ENCODE measurements around the gene ATG7.

ATG7 gene

DNA sequence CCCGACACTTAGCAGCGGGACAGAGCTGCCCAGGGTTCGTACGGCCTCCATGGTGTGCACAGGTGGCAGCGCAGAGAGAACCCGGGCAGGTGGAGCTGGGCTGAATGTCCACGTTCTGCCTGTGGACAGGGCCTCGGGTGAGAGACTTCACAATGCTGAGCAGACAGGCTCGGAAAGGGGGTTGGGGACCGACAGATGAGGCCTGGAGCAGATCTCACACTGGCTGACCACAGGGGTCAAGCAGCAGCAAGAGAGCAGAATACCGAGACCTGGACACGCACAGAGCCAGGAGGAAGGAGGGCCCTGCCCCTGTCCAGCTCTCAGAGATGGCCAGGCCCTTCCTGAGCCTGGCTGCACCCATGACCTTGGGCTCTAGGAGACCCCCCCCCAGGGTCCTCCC lies 288.5 kb downstream of the ATG7 start:
- TF ChIP-seq, protein P1, sequence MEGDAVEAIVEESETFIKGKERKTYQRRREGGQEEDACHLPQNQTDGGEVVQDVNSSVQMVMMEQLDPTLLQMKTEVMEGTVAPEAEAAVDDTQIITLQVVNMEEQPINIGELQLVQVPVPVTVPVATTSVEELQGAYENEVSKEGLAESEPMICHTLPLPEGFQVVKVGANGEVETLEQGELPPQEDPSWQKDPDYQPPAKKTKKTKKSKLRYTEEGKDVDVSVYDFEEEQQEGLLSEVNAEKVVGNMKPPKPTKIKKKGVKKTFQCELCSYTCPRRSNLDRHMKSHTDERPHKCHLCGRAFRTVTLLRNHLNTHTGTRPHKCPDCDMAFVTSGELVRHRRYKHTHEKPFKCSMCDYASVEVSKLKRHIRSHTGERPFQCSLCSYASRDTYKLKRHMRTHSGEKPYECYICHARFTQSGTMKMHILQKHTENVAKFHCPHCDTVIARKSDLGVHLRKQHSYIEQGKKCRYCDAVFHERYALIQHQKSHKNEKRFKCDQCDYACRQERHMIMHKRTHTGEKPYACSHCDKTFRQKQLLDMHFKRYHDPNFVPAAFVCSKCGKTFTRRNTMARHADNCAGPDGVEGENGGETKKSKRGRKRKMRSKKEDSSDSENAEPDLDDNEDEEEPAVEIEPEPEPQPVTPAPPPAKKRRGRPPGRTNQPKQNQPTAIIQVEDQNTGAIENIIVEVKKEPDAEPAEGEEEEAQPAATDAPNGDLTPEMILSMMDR (IDR thresholded peaks at IDR 0.05; ENCODE audit: control insufficient read depth, extremely low read depth, insufficient read depth) = no peak
- DNase-seq (ENCODE audit: low read depth) = no peak
- H3K4me3 ChIP-seq (ENCODE audit: low read depth, low read length) = no peak overlapping the region

DNA sequence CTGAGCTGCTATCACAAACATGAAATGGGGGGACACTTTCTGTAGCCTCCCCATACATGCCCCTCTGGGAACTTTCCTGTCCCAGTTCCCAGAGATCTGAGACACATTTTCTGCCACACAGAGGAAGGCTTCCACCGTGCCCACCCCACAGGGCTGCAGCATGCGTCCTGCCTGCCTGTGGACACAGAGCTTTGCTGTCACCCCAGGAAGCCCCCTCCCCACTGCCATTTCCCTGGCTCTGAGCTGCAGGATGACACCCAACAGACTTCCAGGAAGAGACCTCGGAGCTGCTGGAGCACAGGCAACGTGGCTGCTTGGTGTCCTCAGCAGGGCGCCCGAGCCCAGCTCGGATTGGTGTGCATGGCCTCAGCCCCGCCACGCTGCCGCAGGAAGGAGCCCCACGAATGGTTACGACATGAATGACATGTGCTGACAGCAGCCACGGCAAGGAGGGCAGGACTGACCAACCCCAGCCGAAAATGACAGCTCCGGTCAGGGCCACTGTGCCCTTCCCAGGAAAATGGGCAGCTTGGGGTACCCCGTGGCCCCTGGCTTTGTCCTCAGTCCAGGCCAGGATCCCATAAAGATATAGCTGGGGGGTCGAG lies 290.2 kb downstream of the ATG7 start:
- TF ChIP-seq, protein P1 (IDR thresholded peaks at IDR 0.05; ENCODE audit: control insufficient read depth, extremely low read depth, insufficient read depth) = no peak
- no peak for DNase-seq (ENCODE audit: low read depth)
- H3K4me3 ChIP-seq (ENCODE audit: low read depth, low read length) = no peak overlapping the region

DNA sequence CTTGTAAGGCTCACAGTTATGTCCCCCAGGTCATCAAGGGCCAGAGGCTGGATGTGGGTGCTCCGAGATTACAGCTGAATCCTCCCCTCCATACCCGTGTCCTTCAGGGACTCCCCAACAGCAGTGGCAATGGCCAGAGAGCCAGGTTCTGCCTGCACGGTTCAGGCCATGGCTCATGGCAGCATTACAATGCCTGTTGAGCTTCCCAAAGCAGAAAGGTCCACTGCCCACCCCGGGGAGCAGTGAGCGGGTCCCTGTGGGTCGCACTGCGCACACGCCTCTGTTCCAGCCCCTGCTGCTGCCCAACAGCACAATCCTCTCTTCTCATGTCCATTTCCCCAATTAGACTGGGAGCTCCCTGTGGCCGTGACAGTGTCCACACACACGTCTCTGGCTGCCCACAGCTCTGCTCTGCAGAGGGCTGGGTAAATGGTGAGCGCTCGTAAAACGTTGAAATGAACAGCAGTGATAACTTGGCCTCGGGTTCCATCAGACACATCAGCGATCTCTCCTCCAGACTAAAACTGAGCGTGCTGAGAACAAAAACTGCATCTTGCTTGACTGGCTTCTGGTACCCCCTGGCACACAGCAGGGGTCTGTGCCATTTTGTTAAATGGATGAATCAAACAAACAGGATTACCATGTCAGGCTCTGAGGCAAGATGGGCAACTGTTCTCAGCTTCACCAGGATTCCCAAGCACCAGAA lies 291.1 kb downstream of the ATG7 start:
- TF ChIP-seq, protein P1 (IDR thresholded peaks at IDR 0.05; ENCODE audit: control insufficient read depth, extremely low read depth, insufficient read depth) = no peak
- DNase-seq (ENCODE audit: low read depth) = no peak
- no peak overlapping the region for H3K4me3 ChIP-seq (ENCODE audit: low read depth, low read length)

DNA sequence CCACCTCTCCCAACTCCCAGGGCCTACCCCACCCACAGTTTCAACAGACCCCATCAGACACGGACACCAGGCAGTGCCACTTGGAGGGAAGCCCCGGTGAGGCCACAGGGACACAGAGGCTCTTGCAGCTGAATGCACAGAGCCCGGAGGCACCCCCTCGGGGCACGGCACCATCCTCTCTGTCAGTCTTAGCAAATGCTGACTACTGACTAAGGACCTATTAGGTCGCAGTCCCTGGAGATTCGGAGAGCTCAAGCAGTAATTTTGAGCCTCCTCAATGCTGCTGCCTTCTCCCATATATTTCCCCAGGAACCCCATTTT lies 291.6 kb downstream of the ATG7 start:
- no peak for DNase-seq (ENCODE audit: low read depth)
- TF ChIP-seq, protein P1 (IDR thresholded peaks at IDR 0.05; ENCODE audit: control insufficient read depth, extremely low read depth, insufficient read depth) = no peak
- no peak overlapping the region for H3K4me3 ChIP-seq (ENCODE audit: low read depth, low read length)

DNA sequence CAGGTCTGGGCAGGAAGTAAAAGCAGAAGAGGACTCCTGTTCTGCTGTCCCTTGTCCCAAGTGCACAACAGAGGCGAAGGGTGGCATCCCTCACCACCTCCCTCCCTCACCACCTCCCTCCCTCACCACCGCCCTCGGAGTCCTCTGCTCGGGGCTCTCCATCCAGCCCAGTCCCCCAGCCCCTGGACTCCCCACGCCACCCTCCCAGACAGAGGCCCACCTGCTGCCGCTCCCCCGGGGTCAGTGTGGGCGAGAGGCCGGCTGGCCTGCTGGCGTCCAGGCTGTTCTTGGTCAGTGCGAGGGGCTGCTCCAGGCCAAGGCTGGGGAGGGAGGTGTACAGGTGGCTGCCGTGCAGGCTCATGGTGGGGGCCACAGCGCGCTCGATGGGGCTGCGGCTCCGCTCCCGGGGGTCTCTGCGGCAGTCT lies 292.4 kb downstream of the ATG7 start:
- DNase-seq (ENCODE audit: low read depth) = no peak
- no peak overlapping the region for H3K4me3 ChIP-seq (ENCODE audit: low read depth, low read length)
- TF ChIP-seq, protein P1 (IDR thresholded peaks at IDR 0.05; ENCODE audit: control insufficient read depth, extremely low read depth, insufficient read depth) = no peak

DNA sequence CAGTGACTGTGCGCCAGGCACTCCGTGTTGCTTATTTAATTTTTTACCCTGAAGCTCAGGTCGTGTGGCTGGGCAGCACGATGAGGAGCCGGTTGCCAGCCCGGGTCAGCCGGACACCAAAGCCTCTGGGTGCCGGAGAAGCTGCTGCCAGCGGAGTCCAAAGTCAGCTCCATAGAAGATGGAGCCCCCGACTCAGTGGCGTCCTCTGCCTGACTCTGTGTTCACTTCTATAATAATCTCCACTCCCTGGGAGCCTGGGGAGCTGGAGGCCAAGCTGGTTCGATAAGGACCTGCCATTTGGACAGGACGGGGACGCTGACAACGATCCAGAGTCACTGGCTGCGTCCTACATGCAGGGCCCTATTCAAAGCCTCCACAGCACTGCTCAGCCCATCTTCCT lies 292.9 kb downstream of the ATG7 start:
- TF ChIP-seq, protein P1 (IDR thresholded peaks at IDR 0.05; ENCODE audit: control insufficient read depth, extremely low read depth, insufficient read depth) = no peak
- no peak overlapping the region for H3K4me3 ChIP-seq (ENCODE audit: low read depth, low read length)
- DNase-seq (ENCODE audit: low read depth) = no peak

DNA sequence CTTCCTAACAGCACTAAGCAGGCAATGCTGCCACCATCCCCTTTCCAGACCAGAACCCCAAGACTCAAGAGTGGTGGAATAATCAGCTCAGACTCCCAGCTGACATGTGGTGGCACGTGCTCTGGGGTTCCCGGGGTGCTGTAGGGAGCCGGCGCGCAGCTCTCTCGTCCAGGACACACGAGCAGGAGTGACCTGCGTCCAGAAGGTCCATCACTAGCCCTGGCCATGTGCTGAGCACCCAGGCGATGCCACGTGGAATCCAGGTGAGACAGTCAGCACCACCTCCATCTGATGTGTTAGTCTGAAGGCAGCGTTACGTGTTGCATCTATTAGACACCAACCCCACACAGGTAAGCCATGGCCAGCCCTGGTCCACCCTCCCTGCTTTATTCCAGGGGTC lies 293.3 kb downstream of the ATG7 start:
- DNase-seq (ENCODE audit: low read depth) = no peak
- TF ChIP-seq, protein P1 (IDR thresholded peaks at IDR 0.05; ENCODE audit: control insufficient read depth, extremely low read depth, insufficient read depth) = no peak
- H3K4me3 ChIP-seq (ENCODE audit: low read depth, low read length) = no peak overlapping the region
